Stimulated activated CD4-positive, alpha-beta T cell treated with anti-CD3 and anti-CD28 coated beads, Interleukin-4, amount 100 ng/mL, for 1 hour (primary cell): Measurements from ENCODE around the gene STARD5.
"Not testable (repeated sequence)": the region's sequence is repeated elsewhere in the genome, so short reads cannot be mapped to it uniquely, and the experiment has no call there.

Source experiments
- DNase-seq: peaks from one replicate; pipeline ENCODE4 v3.0.0-alpha.2; 2020

Gene STARD5, protein sequence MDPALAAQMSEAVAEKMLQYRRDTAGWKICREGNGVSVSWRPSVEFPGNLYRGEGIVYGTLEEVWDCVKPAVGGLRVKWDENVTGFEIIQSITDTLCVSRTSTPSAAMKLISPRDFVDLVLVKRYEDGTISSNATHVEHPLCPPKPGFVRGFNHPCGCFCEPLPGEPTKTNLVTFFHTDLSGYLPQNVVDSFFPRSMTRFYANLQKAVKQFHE

DNA sequence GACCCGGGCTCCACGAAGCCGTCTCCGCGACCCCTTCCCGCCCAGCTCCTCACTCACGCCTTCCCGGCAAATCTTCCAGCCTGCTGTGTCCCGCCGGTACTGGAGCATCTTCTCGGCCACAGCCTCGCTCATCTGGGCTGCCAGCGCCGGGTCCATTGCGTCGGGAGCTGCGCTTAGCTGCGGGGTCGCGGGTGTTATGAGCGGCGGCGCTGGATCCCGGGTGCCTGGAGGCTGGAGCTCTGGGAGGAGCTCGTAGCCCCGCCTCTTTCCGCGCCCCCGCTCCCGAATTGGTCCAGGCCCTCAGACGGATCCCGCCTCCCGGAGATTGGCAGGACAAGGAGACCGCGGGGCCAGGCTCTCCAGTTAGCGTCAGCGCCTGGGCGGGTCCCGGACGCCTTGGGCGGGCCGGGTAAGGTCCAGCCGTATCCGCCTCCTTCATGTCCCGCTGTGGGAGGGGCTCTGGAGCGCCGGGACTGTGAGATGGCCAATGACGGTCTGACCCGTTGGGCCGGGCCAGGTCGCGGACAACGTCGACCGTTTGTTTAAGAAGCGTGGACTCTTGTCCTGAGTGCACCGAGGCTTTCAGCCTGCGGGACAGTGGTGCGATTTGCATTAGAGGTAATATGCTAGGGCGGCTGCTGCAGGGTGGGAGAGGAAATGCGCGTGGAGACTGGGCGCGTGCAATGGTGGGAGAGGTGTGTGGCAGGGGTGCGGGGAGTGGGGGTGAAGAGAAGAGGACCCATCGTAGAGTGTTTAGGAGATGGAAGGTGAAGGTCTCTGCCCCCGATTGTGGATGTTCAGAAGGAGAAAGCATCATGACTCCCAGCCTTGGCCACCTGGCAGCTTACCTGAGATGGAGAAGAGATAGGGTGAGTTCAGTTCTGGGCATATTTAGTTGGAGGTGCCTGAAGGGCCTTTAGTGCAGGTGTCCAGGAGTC lies at the start of gene STARD5:
Gene STARD5 (minus strand): TSS at position 198 of the 938 bp plus-strand sequence. CDS start 42 bp downstream, at position 156.
- peak; percentile 98 for DNase-seq

DNA sequence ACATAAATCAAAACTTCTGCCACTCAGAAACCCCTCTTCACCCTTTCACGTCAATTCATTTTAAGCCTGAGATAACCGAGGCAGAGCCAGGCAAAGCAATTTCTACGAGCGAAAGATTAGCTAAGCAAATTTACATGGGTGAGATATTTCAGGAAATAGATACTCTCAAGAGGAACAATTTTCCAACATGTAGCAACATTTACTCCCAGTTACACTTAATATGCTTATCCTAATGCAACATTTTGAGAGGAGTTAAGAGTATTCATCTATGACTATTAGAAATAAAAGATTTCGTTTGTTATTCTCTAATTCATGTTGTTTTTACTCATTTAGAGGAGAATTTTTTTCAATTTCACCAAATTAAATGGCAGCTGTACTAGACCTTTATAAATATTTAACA lies 49.2 kb upstream of the STARD5 start:
- DNase-seq = no peak

DNA sequence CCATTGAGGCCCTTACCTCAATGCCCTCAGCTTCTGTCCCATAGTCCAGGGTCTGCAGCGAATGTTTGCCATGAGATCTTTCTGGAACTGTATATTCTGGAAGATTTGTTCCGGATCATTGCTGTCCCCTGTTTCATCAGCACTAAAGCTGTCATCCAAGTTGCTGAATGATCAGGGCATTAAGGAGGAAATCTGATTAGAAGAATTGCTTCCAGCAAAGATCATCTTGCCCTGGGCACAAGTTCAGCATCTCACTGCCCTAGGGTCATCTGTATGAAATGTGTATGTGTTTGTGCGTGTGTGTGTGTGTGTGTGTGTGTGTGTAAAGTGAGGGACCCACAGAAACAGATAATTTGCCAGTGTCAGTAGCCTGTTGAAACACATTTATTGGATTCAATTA lies 48.6 kb upstream of the STARD5 start:
- no peak for DNase-seq

DNA sequence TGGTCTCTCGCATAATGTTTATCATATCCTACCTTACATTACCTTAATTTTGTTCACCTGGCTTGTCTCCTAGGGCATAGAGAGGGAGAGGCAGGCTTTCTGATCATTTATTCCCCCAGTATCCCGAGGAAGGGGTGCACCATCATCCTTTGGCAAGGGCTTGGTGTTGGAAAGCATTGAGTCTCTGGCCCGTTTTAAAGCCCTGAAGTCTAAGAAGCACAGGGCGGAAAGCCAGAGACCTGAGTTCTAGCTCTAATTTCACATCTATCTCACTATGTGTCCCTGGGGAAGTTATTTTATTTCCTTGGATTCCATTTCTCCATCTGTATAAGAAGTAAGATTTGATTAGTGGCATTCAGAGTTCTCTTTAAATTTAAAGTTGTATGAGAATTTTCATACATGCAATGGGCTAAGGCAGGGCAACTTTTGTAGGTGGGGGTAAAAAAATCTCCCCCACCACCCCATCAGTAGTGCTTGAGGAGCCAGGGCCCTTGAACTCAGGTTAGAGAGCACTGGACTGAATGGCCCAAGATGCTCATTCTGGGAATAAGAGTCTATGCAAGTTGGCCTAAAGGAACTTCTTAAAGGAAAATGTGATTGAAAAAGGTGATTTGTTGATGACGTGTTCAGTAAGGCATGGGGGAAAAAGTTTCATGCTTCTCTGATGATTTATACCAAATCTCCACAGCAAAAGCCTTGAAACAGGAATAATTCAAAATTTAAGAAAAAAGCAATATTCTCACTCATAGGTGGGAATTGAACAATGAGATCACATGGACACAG lies 40.0 kb upstream of the STARD5 start:
- DNase-seq = no peak

DNA sequence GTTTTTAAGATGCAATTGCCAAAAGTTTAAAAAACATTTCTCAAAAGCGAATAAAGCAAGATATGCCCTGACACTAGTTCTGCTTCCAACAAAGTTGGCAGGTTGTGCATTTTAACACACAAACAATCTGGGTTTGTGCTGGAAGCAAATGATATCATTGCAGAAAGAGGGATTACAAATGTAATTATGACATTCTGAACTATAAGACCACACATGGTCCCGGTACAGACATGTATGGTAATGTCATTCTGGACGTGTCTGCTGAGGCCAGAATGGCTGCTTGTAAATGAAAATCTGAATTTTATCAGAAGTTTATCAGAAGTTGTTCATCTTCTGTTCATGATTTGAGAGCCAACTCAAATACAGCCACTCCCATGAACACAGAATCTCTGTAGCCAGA lies 39.3 kb upstream of the STARD5 start:
- no peak for DNase-seq

DNA sequence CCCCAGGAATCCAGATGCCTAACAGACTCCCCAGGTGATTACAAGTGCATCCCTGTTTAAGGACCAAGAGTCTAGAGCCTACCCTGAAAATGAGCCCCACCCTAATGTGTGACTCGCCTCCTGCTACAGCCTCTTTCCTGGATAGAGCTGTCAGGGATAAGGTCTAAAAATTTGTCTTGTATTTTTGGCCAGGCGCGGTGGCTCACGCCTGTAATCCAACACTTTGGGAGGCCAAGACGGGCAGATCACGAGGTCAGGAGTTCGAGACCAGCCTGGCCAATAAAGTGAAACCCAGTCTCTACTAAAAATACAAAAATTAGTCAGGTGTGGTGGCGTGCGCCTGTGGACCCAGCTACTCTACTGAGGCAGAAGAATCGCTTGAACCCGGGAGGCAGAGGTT lies 38.8 kb upstream of the STARD5 start:
- DNase-seq = no peak

DNA sequence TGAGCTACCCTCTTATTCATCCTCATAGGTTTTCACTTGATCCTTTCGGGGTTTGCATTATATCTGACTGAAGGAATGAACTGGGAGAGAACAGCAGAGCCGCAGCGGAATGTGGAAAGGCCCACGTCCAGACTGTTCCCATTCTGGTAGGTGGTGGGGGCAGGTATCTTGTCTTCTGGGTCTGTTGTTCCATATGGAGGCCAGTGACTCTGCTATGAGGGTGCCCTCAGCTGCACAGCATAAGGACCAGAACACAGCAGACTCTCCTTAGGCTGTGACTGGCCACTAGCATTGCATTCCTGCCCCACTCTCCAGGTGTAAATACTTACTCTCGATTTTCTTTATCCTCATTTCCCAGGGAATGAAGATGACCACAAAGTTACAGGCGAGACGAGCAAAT lies 38.0 kb upstream of the STARD5 start:
- DNase-seq = no peak

DNA sequence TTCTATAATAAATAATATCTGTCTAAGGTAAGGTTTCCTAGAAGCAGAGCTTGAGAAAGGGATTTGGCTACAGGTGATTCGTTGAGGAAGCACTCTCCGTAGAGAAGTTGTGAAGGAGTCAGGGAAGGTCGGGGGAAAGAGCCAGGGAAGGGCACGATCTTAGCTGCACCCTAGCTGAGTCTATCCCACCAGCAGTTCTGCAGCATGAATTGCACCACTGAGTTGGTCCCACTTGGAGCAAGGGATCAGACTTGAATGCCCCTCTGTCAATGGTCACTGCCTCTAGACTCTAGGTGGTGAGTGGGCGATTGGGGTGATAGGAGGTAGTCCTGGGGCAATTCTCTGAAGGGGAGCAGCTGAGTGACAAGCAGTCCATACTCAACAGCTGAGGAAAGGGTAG lies 36.5 kb upstream of the STARD5 start:
- no peak for DNase-seq

DNA sequence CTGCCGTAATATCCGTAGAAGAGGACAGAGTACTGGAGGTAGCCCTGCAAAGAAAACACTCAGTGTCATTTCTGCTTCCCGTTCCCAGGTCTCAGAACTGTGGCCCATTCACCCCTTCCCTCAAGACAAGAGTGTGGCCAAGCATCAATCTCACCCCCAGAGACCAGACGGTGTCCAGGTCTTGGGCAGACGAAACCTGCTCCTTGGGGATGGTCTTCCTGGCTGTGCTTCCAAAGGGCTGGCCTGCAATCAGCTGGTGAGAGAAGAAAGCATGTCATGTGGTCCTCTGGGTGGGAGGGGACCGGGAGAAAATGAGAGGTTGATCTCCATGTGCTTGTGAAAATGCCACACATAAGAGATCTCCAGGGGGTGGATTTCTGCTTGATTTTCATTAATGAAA lies 34.3 kb upstream of the STARD5 start:
- DNase-seq = no peak

DNA sequence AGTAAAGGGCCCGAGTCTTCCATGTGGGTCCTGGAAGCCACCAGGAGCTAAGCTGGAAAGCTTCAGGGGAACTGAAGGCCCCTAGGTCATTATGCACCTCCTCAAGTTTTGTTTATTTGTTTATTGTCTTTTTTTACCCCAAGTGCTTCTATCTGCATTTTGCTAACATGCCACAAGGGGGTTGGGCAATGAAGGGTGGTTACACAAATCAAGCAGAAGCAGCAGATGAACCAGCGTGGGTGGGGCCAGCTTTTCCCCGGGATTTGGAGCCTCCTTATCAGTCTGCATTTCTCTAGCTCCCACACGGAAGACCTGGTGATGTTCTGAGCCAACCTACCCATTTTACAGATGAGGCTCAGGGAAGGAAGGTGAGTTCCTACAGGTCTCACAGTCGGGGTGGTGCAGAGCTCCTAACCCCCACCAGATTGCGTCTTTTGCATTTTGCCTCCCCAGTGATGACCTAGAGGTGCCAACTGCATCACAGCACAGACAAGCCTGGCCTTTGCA lies 33.3 kb upstream of the STARD5 start:
- no peak for DNase-seq

DNA sequence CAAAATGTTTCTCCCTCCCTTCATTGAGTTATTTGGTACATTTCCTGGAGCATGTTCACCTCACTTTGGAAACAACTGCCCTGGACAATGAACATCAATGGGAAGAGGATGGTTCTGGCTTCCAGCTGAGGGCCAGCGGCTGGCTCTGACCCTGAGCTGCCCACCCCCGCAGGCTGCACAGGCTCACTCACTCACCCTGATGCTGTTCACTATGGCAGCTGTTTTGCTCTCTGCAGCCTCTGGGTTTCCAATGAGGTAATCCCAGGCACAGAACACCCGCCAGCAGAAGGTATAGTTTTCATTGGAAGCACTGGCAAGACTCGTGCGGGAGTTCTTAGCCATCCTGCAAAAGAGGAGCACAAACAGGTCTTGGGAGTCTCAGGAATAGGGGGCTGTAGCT lies 32.3 kb upstream of the STARD5 start:
- DNase-seq = no peak

DNA sequence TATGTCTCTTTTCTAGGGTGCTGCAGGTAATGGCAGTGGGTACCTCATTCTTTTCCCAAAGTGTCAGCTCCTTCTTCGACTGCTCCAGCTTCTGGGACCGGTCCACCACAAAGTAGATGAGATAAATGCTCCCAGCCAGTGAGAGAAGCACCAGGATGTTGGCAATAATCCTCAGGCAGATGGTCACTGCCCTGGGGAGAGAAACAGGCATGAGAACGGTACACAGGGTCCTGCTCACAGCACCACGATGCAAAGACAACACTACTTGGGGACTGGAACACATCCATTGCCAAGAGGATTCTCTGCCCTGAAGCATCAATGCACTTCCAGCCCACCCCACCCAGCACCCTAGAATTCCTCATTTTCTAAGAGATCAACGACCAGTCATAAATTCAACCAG lies 27.7 kb upstream of the STARD5 start:
- DNase-seq = no peak

DNA sequence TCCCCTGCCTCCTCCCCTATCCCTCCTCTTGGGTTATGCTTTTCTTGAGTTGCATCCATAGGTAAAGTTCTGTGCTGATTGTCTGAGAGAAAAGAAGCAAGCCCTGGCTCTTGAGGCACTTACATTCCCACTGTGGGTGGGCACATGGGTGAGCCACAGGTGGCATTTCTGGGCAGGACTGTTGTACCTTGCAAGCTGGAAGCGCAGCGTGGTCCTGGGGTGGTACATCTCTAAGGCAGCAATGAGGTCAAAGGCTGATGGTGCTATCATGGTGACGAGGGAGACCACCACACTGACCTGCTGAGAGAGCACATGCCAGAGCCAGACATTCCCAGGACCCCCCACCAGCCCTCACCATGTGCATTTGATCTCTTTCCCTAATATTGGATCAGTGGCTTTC lies 25.3 kb upstream of the STARD5 start:
- DNase-seq = no peak

DNA sequence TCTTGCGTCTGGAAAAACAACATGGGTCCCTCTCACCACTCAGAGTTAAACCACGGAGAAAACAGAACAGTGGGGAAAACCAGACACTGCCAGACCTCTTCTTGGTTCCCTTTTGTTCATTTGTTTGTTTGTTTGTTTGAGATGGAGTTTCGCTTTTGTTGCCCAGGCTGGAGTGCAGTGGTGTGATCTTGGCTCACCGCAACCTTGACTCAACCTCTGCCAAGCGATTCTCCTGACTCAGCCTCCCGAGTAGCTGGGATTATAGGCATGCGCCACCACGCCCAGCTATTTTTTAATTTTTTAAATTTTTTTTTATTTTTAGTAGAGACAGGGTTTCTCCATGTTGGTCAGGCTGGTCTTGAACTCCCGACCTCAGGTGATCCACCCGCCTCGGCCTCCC lies 24.8 kb upstream of the STARD5 start:
- not testable (repeated sequence) for DNase-seq

DNA sequence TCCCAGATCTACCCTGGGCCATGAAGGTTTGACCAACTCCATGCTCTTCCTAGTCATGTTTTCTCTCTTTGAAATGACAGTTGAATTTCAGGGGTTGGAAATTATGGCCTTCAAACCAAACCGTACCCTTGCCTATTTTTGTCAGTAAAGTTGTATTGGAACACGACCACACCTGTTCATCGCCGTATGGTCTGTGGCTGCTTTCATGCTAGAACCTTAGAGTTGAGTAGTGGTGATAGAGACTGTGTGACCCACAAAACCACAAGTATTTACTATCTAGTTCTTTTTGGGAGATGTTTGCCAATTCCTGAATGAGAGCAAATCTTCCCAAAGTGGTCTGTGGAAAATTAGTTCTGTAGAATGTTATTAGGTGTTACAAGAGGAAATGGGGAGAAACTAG lies 24.0 kb upstream of the STARD5 start:
- DNase-seq = no peak

DNA sequence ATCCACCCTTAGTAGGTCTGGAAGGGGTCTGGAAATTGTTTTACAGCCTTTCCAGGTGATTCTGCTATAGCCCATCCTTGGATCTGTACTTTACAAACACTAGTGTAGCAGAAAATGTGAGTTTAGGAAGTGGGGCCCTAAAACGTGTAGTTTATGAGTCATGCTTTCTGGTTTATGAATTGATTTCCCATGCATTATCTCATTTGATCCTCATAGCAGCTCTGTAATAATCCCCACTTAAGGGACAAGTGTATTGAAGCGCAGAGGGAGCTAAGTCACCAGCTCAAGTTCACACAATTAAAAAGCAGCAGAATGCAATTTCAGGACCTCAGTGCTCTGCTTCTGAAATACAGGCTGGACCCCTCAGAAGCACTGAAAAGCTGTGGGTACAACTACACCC lies 22.7 kb upstream of the STARD5 start:
- no peak for DNase-seq

DNA sequence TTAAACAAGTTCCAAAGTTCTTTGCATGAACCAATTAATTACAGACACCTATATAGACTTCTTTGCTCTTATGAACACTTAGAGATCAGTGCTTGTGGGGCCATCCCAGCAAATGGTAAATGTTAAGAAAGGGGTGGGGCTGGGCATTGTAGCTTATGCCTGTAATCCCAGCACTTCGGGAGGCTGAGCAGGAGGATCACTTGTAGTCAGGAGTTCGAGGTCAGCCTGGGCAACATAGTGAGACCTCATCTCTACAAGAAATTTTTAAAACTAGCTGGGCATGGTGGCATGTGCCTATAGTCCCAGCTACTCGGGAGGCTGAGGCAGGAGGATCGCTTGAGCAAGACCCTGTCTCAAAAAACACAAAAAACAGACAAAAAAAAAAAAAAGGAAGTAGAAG lies 19.4 kb upstream of the STARD5 start:
- no peak for DNase-seq

DNA sequence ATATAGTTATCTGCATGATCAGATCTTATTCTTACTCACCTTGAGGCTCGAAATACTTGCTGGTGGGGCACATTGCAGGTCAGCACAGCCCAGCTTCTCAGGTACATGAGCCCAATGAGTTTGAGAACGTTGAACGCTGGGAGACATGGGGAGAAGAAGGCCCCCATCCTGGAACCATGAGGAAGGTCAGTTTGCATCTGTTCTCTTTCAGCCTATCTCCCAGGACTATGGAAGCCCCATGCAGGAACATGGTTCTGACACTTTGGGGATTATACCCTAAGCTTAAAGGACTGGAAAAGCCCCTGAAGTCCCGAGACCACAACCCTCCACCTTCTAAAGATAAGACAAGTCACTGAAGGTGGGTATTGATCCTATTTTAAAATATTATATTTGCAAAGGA lies 17.4 kb upstream of the STARD5 start:
- DNase-seq = no peak

DNA sequence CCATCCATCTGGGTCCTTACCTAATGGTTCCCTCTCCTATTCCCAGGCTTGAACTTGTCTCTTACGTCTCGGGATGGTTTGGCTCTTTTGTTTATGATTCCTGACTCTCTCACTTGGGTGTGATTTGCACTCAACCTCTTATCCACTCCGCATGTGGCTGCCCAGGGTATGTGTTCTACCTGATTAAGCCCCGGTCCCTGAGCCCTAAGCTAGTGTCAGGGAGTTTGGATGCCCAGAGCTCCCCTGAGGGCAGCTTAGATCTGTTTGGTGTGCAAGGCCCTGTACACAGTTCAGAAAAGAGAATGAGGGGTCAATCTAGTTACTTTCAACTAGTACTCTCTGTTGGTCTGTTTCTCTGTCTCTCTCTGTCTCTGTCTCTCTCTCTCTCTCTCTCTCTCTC lies 15.9 kb upstream of the STARD5 start:
- no peak for DNase-seq

DNA sequence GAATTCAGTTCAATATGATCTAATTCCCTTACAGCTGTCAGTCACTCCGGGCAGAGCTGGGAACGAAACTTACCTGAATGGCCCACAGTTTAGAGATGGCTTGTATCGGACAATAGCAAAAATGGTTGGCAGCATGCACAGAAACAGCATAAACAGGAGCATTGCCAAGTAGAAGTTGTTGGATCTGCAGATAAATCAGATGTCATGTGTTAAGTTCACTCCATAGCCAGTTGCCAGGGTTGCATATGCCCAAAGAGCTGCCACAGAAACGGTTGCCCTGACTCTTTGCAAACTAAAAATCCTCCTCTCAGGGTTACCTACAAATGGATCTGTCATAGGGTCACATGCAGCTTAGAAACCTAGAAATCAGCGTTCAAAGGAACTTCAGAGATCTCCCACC lies 15.4 kb upstream of the STARD5 start:
- DNase-seq = no peak

DNA sequence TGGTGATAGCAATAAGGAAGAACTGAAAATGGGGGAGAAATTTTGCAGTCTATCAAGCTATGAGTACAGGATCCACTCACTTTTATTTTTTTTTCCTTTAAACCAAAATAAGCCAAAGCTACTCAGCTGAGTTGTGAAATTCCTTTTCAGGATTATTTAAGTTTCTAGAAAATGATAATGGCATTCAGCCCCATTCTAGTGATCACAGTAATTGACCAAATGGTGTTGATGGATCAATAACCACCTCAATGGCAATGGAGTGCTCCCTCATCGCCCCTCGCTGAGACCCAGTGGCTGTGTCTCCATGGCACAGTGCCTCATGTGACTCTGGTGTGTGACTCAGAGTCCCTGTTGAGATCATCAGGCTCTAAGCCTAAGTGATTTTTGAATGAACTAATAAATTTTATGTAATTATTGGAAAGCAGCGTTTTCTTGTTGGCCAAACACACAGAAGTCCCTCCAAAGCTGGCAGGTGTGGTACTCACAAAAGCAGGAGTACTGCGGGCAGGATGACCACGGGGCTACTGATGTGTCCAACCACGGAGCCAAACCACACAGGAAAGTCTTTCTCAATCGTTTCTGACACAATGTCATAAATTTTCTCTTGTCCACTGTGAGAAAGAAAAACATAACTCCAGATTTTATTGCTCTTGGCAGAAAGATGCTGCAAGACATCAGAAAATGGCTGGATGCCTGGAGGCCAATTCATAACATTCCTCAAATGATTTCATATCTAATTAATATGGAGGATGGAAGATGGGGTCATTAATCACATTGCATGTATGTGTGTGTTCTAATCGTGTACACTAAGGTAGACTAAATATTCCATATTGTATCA lies 14.4 kb upstream of the STARD5 start:
- no peak for DNase-seq

DNA sequence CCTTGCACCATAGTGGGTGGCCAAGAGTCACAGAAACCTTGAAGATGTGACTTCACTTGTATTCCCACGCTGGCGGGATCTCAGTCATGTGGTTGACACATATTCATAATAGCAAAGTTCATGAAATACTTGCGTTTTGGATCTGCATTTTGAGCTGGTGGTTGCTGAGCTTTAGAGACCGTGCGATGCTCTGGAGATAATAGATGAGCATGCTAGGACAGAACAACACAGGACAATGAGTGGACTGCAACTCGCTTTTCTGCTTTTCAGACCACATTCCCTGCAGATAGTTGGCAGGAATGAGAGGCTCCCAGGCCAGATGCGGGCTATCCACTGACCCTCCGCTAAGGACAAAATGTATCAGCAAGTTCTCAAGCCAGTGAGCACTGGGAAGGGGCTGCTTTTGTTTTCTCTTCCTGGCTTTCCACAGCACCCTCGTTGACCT lies 13.8 kb upstream of the STARD5 start:
- no peak for DNase-seq

DNA sequence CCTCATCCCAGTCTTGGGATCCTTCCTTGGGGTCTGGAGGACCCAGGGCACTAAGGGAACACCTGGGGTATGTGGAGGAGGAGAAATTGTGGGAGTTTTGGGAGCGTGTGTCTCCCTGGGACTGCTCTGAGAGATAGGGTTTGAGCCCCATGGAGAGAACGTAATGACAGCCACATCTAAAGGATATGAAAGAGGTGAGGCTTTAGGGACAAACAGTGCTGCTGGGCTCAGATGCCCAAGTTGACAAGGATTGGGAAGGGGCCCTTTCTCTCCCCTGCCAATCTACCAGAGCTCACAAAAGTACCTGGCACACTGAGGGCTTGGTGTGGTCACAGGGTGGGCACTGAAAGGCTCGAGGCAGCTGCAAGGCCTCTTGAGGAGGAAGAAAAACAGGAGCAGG lies 13.3 kb upstream of the STARD5 start:
- no peak for DNase-seq
